Islet precursor cell (in vitro differentiated cells): ENCODE measurements around the gene SHB.
"Not testable (repeated sequence)": the region's sequence is repeated elsewhere in the genome, so short reads cannot be mapped to it uniquely, and the experiment has no call there.

Source experiments
- DNase-seq: peaks from one replicate; pipeline ENCODE4 v3.0.0-alpha.2; 2018

Gene SHB

GRCh38 chr9:38061326-38061977 lies 7.6 kb downstream of the SHB start:
- peak; percentile 40 for DNase-seq

- no peak for DNase-seq
These were observed 8.3 kb downstream of the SHB start for GRCh38 chr9:38060681-38061080.

GRCh38 chr9:38059233-38059936 lies 9.6 kb downstream of the SHB start:
- no peak for DNase-seq

GRCh38 chr9:38058452-38059232 lies 10.4 kb downstream of the SHB start:
- DNase-seq, result peak; percentile 52

GRCh38 chr9:38057416-38058195 lies 11.4 kb downstream of the SHB start:
- no peak for DNase-seq

- no peak for DNase-seq
These were observed 14.4 kb downstream of the SHB start for GRCh38 chr9:38054653-38055052.

- no peak for DNase-seq
These were observed 15.1 kb downstream of the SHB start for GRCh38 chr9:38053697-38054461.

GRCh38 chr9:38051780-38052546 lies 17.1 kb downstream of the SHB start:
- DNase-seq, result no peak

GRCh38 chr9:38048316-38048969 lies 20.6 kb downstream of the SHB start:
- peak; percentile 57 for DNase-seq

GRCh38 chr9:38047301-38048251 lies 21.5 kb downstream of the SHB start:
- peak; percentile 97 for DNase-seq

- DNase-seq, result peak; percentile 96
These were observed 22.2 kb downstream of the SHB start for GRCh38 chr9:38046661-38047300.

GRCh38 chr9:38045939-38046338 lies 23.1 kb downstream of the SHB start:
- not testable (repeated sequence) for DNase-seq

GRCh38 chr9:38044706-38045105 lies 24.3 kb downstream of the SHB start:
- no peak for DNase-seq

- DNase-seq, result peak; percentile 58
These were observed 24.9 kb downstream of the SHB start for GRCh38 chr9:38043931-38044623.

GRCh38 chr9:38042626-38043357 lies 26.2 kb downstream of the SHB start:
- peak; percentile 71 for DNase-seq

GRCh38 chr9:38041564-38042243 lies 27.3 kb downstream of the SHB start:
- DNase-seq, result peak; percentile 62
